Mesenchymal stem cell (in vitro differentiated cells and primary cell): ENCODE measurements around the gene CAMK4.

Experiments used
- DNase-seq: peaks from one replicate; pipeline ENCODE4 v3.0.0-alpha.2; 2013
- H2AFZ ChIP-seq: one replicate; pipeline ENCODE4 v1.6.1; 2013; ENCODE audit warnings: low read depth, mild to moderate bottlenecking, control low read depth, inconsistent platforms, low read length, moderate library complexity
- H2AK5ac ChIP-seq: 2 replicates; pipeline ENCODE4 v1.6.1; 2013; ENCODE audit warnings: low read length, moderate library complexity, mild to moderate bottlenecking, inconsistent platforms; ENCODE audit not compliant: severe bottlenecking
- H2BK120ac ChIP-seq: one replicate; pipeline ENCODE4 v1.6.1; 2013; ENCODE audit warnings: low read depth, mild to moderate bottlenecking, inconsistent platforms, low read length, moderate library complexity
- H2BK12ac ChIP-seq, 2 experiments: one replicate each; pipeline ENCODE4 v1.6.1; 2013; ENCODE audit warnings: inconsistent platforms in 2 of 2, low read length in 2 of 2, mild to moderate bottlenecking in 2 of 2, moderate library complexity in 2 of 2, control low read depth in 1 of 2
- H2BK15ac ChIP-seq: one replicate; pipeline ENCODE4 v1.6.1; 2013; ENCODE audit warnings: mild to moderate bottlenecking, low read depth, inconsistent platforms; ENCODE audit not compliant: poor library complexity, severe bottlenecking
- H2BK5ac ChIP-seq: 2 replicates; pipeline ENCODE4 v1.6.1; 2013; ENCODE audit warnings: low read depth, mild to moderate bottlenecking, low read length, control low read depth, inconsistent platforms; ENCODE audit not compliant: poor library complexity, severe bottlenecking
- H3K14ac ChIP-seq, 2 experiments: one replicate each; pipeline ENCODE4 v1.6.1; 2013; ENCODE audit warnings: inconsistent platforms in 2 of 2, low read length in 2 of 2, control low read depth in 1 of 2, mild to moderate bottlenecking in 1 of 2, moderate library complexity in 1 of 2
- H3K18ac ChIP-seq, 2 experiments: one replicate each; pipeline ENCODE4 v1.6.1; 2013; ENCODE audit warnings: inconsistent platforms in 2 of 2, low read length in 2 of 2, control low read depth in 1 of 2, low read depth in 1 of 2, mild to moderate bottlenecking in 1 of 2
- H3K23ac ChIP-seq, 2 experiments: one replicate each; pipeline ENCODE4 v1.6.1; 2013; ENCODE audit warnings: inconsistent platforms in 2 of 2, low read length in 2 of 2, mild to moderate bottlenecking in 2 of 2, moderate library complexity in 2 of 2, control low read depth in 1 of 2
- H3K27ac ChIP-seq: 2 replicates; pipeline ENCODE4 v1.5.1; 2013; ENCODE audit warnings: mild to moderate bottlenecking, moderate library complexity, low read length, control low read depth, inconsistent platforms; ENCODE audit not compliant: poor library complexity, severe bottlenecking
- H3K27me3 ChIP-seq, 2 experiments: 2 replicates each; pipeline versions ENCODE4 v1.6.1 to v1.7.0; 2013; ENCODE audit warnings: low read length in 2 of 2, mild to moderate bottlenecking in 2 of 2, moderate library complexity in 2 of 2, control low read depth in 1 of 2, inconsistent platforms in 1 of 2; ENCODE audit not compliant: control insufficient read depth in 1 of 2, insufficient read depth in 1 of 2
- H3K36me3 ChIP-seq, 2 experiments: 2 replicates each; pipeline versions ENCODE4 v1.6.1 to v1.7.0; 2013; ENCODE audit warnings: low read length in 2 of 2, control low read depth in 1 of 2, inconsistent platforms in 1 of 2, low read depth in 1 of 2, mild to moderate bottlenecking in 1 of 2; ENCODE audit not compliant: insufficient read depth in 2 of 2, control insufficient read depth in 1 of 2
- H3K4ac ChIP-seq, 2 experiments: one replicate each; pipeline ENCODE4 v1.6.1; 2013; ENCODE audit warnings: inconsistent platforms in 2 of 2, low read length in 2 of 2, mild to moderate bottlenecking in 2 of 2, moderate library complexity in 2 of 2, control low read depth in 1 of 2, low read depth in 1 of 2
- H3K4me1 ChIP-seq: 2 replicates; pipeline ENCODE4 v1.6.1; 2013; ENCODE audit warnings: low read depth, low read length, control low read depth; ENCODE audit not compliant: control insufficient read depth, insufficient read depth
- H3K4me2 ChIP-seq: 2 replicates; pipeline ENCODE4 v1.6.1; 2013; ENCODE audit warnings: low read length, mild to moderate bottlenecking, inconsistent platforms; ENCODE audit not compliant: poor library complexity, severe bottlenecking
- H3K4me3 ChIP-seq, 2 experiments: 2 replicates each; pipeline versions ENCODE4 v1.5.1 to v1.7.0; 2013; ENCODE audit warnings: low read length in 2 of 2, mild to moderate bottlenecking in 2 of 2, control low read depth in 1 of 2, low read depth in 1 of 2; ENCODE audit not compliant: insufficient read depth in 1 of 2
- H3K79me1 ChIP-seq: replicated peaks from 2 replicates; pipeline ENCODE4 v1.6.1; 2013; ENCODE audit warnings: mild to moderate bottlenecking, control low read depth, low read length, inconsistent platforms; ENCODE audit not compliant: poor library complexity, severe bottlenecking
- H3K9ac ChIP-seq: 2 replicates; pipeline ENCODE4 v1.7.0; 2013; ENCODE audit warnings: mild to moderate bottlenecking, low read length, moderate library complexity
- H3K9me3 ChIP-seq: 2 replicates; pipeline ENCODE4 v1.7.0; 2013; ENCODE audit warnings: mild to moderate bottlenecking, low read length; ENCODE audit not compliant: control insufficient read depth
- H4K8ac ChIP-seq: one replicate; pipeline ENCODE4 v1.6.1; 2013; ENCODE audit warnings: inconsistent platforms, mild to moderate bottlenecking, low read length, moderate library complexity
- H4K91ac ChIP-seq: one replicate; pipeline ENCODE4 v1.6.1; 2013; ENCODE audit warnings: mild to moderate bottlenecking, low read length, inconsistent platforms
- WGBS: methylation state at CpG from one replicate; pipeline ENCODE4 v1.1.7; 2013; ENCODE audit warnings: mixed read lengths; 5-methylcytosine and 5-hydroxymethylcytosine counted together

The CAMK4 gene

GRCh38 chr5:111226556-111226955 is 2.4 kb downstream of the CAMK4 start:
- Histone ChIP-seq H2BK15ac (no peak overlapping the region), H2BK12ac (no peak overlapping the region), H3K23ac (no peak overlapping the region), H3K14ac (no peak overlapping the region), H2BK5ac (no peak overlapping the region), H3K27ac (no peak overlapping the region), H4K91ac (no peak overlapping the region), H3K9ac (no peak overlapping the region), H3K4me2 (no peak overlapping the region), H3K4ac (no peak overlapping the region), H3K4me1 (peaks cover 11% of the 10 kb centered on the region), H2AK5ac (no peak overlapping the region), H3K79me1 (no peaks in the 10 kb centered on the region), H3K36me3 (no peaks in the 10 kb centered on the region), H3K9me3 (no peaks in the 10 kb centered on the region), H3K27me3 (peaks cover 0 to 17% of the 10 kb centered on the region in 2 experiments), H2BK120ac (no peak overlapping the region), H2AFZ (no peak overlapping the region), H3K4me3 (no peak overlapping the region), H3K18ac (no peak overlapping the region), H4K8ac (no peak overlapping the region)
- no peak for DNase-seq
- WGBS, result 87% methylated on average over 4 of the region's 6 CpGs

- Histone ChIP-seq H3K4me2 (no peak overlapping the region), H2AK5ac (no peak overlapping the region), H4K8ac (no peak overlapping the region), H3K4ac (no peak overlapping the region), H3K36me3 (no peaks in the 10 kb centered on the region), H3K4me1 (peaks cover 11% of the 10 kb centered on the region), H3K18ac (peak overlapping the region in 1 of 2 experiments; percentile 72), H3K27ac (no peak overlapping the region), H3K9ac (no peak overlapping the region), H2BK5ac (no peak overlapping the region), H4K91ac (no peak overlapping the region), H2BK15ac (no peak overlapping the region), H3K79me1 (no peaks in the 10 kb centered on the region), H2BK120ac (no peak overlapping the region), H3K14ac (no peak overlapping the region), H3K9me3 (no peaks in the 10 kb centered on the region), H3K23ac (no peak overlapping the region), H3K4me3 (no peak overlapping the region), H2AFZ (no peak overlapping the region), H2BK12ac (peak overlapping the region in 1 of 2 experiments; percentile 61), H3K27me3 (peaks cover 0 to 17% of the 10 kb centered on the region in 2 experiments)
- WGBS, result 93% methylated on average over 5 of the region's 6 CpGs
- no peak for DNase-seq
Measured at GRCh38 chr5:111227226-111227782, 3.1 kb downstream of the CAMK4 start.

DNA sequence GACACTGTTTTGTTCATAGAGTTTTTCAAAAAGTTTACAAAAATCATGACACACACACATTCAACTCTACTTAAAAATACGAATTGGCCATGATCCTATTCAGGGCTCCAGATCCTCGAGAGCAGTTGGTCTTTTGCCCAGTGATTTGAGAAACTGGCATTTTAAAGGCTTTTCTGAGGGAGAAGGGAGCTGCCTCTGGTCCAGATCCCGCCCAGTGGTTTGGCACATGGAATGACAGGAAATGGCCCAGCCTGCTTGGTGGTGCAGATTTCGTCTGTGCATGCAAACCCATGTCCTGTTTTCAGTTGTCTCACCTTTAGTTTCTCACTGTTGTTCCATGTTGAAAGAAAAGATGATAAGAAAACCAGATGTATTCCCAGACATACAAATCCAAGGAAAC is 3.6 kb downstream of the CAMK4 start:
- no peak overlapping the region for H2BK120ac ChIP-seq
- no peak overlapping the region for H3K18ac ChIP-seq
- H3K4me2 ChIP-seq, result no peak overlapping the region
- no peak overlapping the region for H2BK12ac ChIP-seq
- 78% methylated on average over 4 of the region's 4 CpGs for WGBS
- no peaks in the 10 kb centered on the region for H3K36me3 ChIP-seq
- H4K91ac ChIP-seq, result no peak overlapping the region
- peaks cover 11% of the 10 kb centered on the region for H3K4me1 ChIP-seq
- H3K4ac ChIP-seq, result no peak overlapping the region
- H2BK5ac ChIP-seq, result no peak overlapping the region
- no peak overlapping the region for H3K23ac ChIP-seq
- H2AK5ac ChIP-seq, result no peak overlapping the region
- no peaks in the 10 kb centered on the region for H3K79me1 ChIP-seq
- H3K9me3 ChIP-seq, result no peaks in the 10 kb centered on the region
- no peak overlapping the region for H3K14ac ChIP-seq
- H2BK15ac ChIP-seq, result no peak overlapping the region
- H4K8ac ChIP-seq, result no peak overlapping the region
- H2AFZ ChIP-seq, result no peak overlapping the region
- H3K27me3 ChIP-seq, result peaks cover 0 to 17% of the 10 kb centered on the region in 2 experiments
- H3K4me3 ChIP-seq, result no peak overlapping the region
- no peak overlapping the region for H3K9ac ChIP-seq
- H3K27ac ChIP-seq, result no peak overlapping the region
- no peak for DNase-seq

GRCh38 chr5:111228520-111229220 is 4.5 kb downstream of the CAMK4 start:
- H2BK5ac ChIP-seq, result no peak overlapping the region

More at GRCh38 chr5:111228520-111229220, 4.5 kb downstream of the CAMK4 start:
- H2AFZ ChIP-seq, result no peak overlapping the region
- peaks cover 0 to 17% of the 10 kb centered on the region in 2 experiments for H3K27me3 ChIP-seq
- no peaks in the 10 kb centered on the region for H3K79me1 ChIP-seq
- H3K27ac ChIP-seq, result no peak overlapping the region
- no peak overlapping the region for H3K4ac ChIP-seq
- H3K36me3 ChIP-seq, result no peaks in the 10 kb centered on the region
- H2AK5ac ChIP-seq, result no peak overlapping the region
- H3K4me1 ChIP-seq, result peaks cover 8% of the 10 kb centered on the region
- H2BK120ac ChIP-seq, result no peak overlapping the region
- DNase-seq, result no peak
- H3K9ac ChIP-seq, result no peak overlapping the region
- H4K91ac ChIP-seq, result no peak overlapping the region
- no peak overlapping the region for H2BK12ac ChIP-seq
- no peak overlapping the region for H3K4me2 ChIP-seq
- H3K14ac ChIP-seq, result no peak overlapping the region
- no peak overlapping the region for H3K4me3 ChIP-seq
- H3K18ac ChIP-seq, result no peak overlapping the region
- H3K9me3 ChIP-seq, result no peaks in the 10 kb centered on the region
- no peak overlapping the region for H2BK15ac ChIP-seq
- 99% methylated on average over 2 of the region's 2 CpGs for WGBS
- H3K23ac ChIP-seq, result no peak overlapping the region
- no peak overlapping the region for H4K8ac ChIP-seq
